VCaP (cell line): ENCODE results near the gene MATN1.

ENCODE experiments used
- H3K27ac ChIP-seq: fragments of 450-650 bp; 2 replicates; pipeline ENCODE4 v1.5.1; 2017
- CTCF ChIP-seq: fragments of 450-650 bp; conservative IDR thresholded peaks from 2 replicates; pipeline ENCODE4 v1.5.1; 2017; ENCODE audit warnings: mild to moderate bottlenecking, moderate library complexity

Gene MATN1

GRCh38 chr1:30742300-30742962, 19.0 kb upstream of the MATN1 start:
- H3K27ac ChIP-seq: no peak overlapping the region

GRCh38 chr1:30741239-30741894, 18.0 kb upstream of the MATN1 start:
- no peak overlapping the region for H3K27ac ChIP-seq
- TF ChIP-seq CTCF: no peak

More at GRCh38 chr1:30742300-30742962, 19.0 kb upstream of the MATN1 start:
- no peak for TF ChIP-seq CTCF

- no peak overlapping the region for H3K27ac ChIP-seq
- no peak for TF ChIP-seq CTCF
These were observed 17.2 kb upstream of the MATN1 start for GRCh38 chr1:30740251-30741238.

GRCh38 chr1:30739601-30740000, 16.2 kb upstream of the MATN1 start:
- H3K27ac ChIP-seq: no peak overlapping the region
- no peak for TF ChIP-seq CTCF

- no peak for TF ChIP-seq CTCF
- no peak overlapping the region for H3K27ac ChIP-seq
These were observed 15.6 kb upstream of the MATN1 start for GRCh38 chr1:30738715-30739559.

GRCh38 chr1:30738040-30738714, 14.8 kb upstream of the MATN1 start:
- H3K27ac ChIP-seq: no peak overlapping the region
- no peak for TF ChIP-seq CTCF
